Sigmoid colon (tissue), 7 donors: ENCODE data around the gene SEPTIN14. TPM values are rescaled to one million over a fixed set of nuclear protein-coding genes. Genes with fewer than 3 reads are reported as not detected.
"Not testable (repeated sequence)": the region's sequence is repeated elsewhere in the genome, so short reads cannot be mapped to it uniquely, and the experiment has no call there.

Experiments used
- DNase-seq: peaks from one replicate; pipeline ENCODE4 v3.0.0-alpha.2; 2019
- H3K27ac ChIP-seq, 4 donors: fragments of 200-600 bp; sonication (generic); one replicate each; pipeline ENCODE4 v1.5.1; 2016 to 2019; ENCODE audit warnings: mild to moderate bottlenecking in 1 of 4
- H3K27me3 ChIP-seq, 3 donors: fragments of 200-600 bp; sonication (generic); one replicate each; pipeline ENCODE4 v1.5.1; 2019; ENCODE audit warnings: mild to moderate bottlenecking in 1 of 3
- H3K36me3 ChIP-seq, 4 donors: fragments of 200-600 bp; sonication (generic); one replicate each; pipeline ENCODE4 v1.5.1; 2016 to 2019
- H3K4me1 ChIP-seq, 4 donors: fragments of 200-600 bp; sonication (generic); one replicate each; pipeline ENCODE4 v1.5.1; 2017 to 2019
- H3K4me3 ChIP-seq, 4 donors: fragments of 200-600 bp; sonication (generic); one replicate each; pipeline ENCODE4 v1.5.1; 2017 to 2019; ENCODE audit warnings: mild to moderate bottlenecking in 2 of 4, moderate library complexity in 1 of 4
- H3K9me3 ChIP-seq, 4 donors: fragments of 200-600 bp in 3 of 4; sonication (generic) in 3 of 4; one replicate each; pipeline versions ENCODE4 v1.5.1 to v1.6.1; 2013 to 2019
- EP300 ChIP-seq, 4 donors: sonication (generic); formaldehyde crosslinking; IDR thresholded peaks; one replicate each; pipeline ENCODE4 v1.6.1; 2017; ENCODE audit warnings: antibody characterized with exemption in 4 of 4
- POLR2A ChIP-seq, 2 donors: fragments of 450-650 bp; IDR thresholded peaks; one replicate each; pipeline ENCODE4 v1.6.1; 2016; ENCODE audit warnings: antibody characterized with exemption in 2 of 2, mild to moderate bottlenecking in 2 of 2, moderate library complexity in 2 of 2
- POLR2AphosphoS5 ChIP-seq, 4 donors: sonication (generic); formaldehyde crosslinking; IDR thresholded peaks; one replicate each; pipeline ENCODE4 v1.6.1; 2017; ENCODE audit warnings: antibody characterized with exemption in 4 of 4
- WGBS, 2 donors: extraction: QIAGEN DNeasy Blood & Tissue Kit; methylation state at CpG; one replicate each; pipeline ENCODE4 v1.1.7; 2013; 5-methylcytosine and 5-hydroxymethylcytosine counted together
- intact Hi-C: fragments of 100-400 bp; cut with DNase I; formaldehyde crosslinking; loops from one replicate; pipeline ENCODE4 v1.15.1; 2023
- polyA plus RNA-seq, 3 donors: library from polyadenylated mRNA; stranded (reverse); fragments of 200-250 nt; gene quantifications; one replicate each; pipeline ENCODE4 v1.2.3, GENCODE V29; 2013
- total RNA-seq, 4 donors: library from RNA; depleted of rRNA; stranded (reverse); fragments of >200 nt; gene quantifications; one replicate each; pipeline ENCODE4 v1.1.0, GENCODE V29; 2016
- TF ChIP-seq, protein P1 (sequence below), 4 experiments: fragments of 450-650 bp in 3 of 4; fragments of 200-600 bp in 1 of 4; IDR thresholded peaks; one replicate each; pipeline ENCODE4 v1.5.1; 2016 to 2019; ENCODE audit warnings: antibody characterized with exemption in 4 of 4, mild to moderate bottlenecking in 3 of 4, moderate library complexity in 2 of 4
- donor health status: healthy with polysubstance abuse.
- donor health status: Bipolar disorder and iron deficiency.
- donor health status: healthy.

The SEPTIN14 gene
- total and polyA plus RNA-seq, 7 donors, result not detected

- TF ChIP-seq POLR2A (IDR thresholded peaks at IDR 0.05), result no peak
- TF ChIP-seq, protein P1, sequence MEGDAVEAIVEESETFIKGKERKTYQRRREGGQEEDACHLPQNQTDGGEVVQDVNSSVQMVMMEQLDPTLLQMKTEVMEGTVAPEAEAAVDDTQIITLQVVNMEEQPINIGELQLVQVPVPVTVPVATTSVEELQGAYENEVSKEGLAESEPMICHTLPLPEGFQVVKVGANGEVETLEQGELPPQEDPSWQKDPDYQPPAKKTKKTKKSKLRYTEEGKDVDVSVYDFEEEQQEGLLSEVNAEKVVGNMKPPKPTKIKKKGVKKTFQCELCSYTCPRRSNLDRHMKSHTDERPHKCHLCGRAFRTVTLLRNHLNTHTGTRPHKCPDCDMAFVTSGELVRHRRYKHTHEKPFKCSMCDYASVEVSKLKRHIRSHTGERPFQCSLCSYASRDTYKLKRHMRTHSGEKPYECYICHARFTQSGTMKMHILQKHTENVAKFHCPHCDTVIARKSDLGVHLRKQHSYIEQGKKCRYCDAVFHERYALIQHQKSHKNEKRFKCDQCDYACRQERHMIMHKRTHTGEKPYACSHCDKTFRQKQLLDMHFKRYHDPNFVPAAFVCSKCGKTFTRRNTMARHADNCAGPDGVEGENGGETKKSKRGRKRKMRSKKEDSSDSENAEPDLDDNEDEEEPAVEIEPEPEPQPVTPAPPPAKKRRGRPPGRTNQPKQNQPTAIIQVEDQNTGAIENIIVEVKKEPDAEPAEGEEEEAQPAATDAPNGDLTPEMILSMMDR (IDR thresholded peaks at IDR 0.05), result no peak
- TF ChIP-seq POLR2AphosphoS5 (IDR thresholded peaks at IDR 0.05), result no peak
- TF ChIP-seq EP300 (IDR thresholded peaks at IDR 0.05), result no peak
- Histone ChIP-seq H3K4me3 (no peak overlapping the region), H3K9me3 (peaks cover 0 to 13% (median 7%) of the 10 kb centered on the region in 4 donors), H3K4me1 (no peaks in the 10 kb centered on the region), H3K27me3 (no peaks in the 10 kb centered on the region), H3K27ac (no peak overlapping the region), H3K36me3 (no peaks in the 10 kb centered on the region)
- intact Hi-C loops, result no loop called here
- WGBS, 2 donors, result 80 to 85% methylated on average over 10 of the region's 10 CpGs
- DNase-seq, result no peak
Observed at GRCh38 chr7:55794527-55794926, 68.0 kb downstream of the SEPTIN14 start.

GRCh38 chr7:55792048-55792447, 70.5 kb downstream of the SEPTIN14 start:
- DNase-seq, result no peak
- Histone ChIP-seq H3K4me3 (no peak overlapping the region), H3K4me1 (no peaks in the 10 kb centered on the region), H3K36me3 (no peaks in the 10 kb centered on the region), H3K27ac (no peak overlapping the region), H3K27me3 (no peaks in the 10 kb centered on the region), H3K9me3 (peaks cover 0 to 6% (median 0%) of the 10 kb centered on the region in 4 donors)
- TF ChIP-seq EP300 (IDR thresholded peaks at IDR 0.05), result no peak
- no peak for TF ChIP-seq POLR2AphosphoS5 (IDR thresholded peaks at IDR 0.05)
- no peak for TF ChIP-seq POLR2A (IDR thresholded peaks at IDR 0.05)
- TF ChIP-seq, protein P1 (IDR thresholded peaks at IDR 0.05), result no peak
- intact Hi-C loops, result no loop called here
- WGBS, 2 donors, result 93% methylated on average over 5 of the region's 5 CpGs

DNA sequence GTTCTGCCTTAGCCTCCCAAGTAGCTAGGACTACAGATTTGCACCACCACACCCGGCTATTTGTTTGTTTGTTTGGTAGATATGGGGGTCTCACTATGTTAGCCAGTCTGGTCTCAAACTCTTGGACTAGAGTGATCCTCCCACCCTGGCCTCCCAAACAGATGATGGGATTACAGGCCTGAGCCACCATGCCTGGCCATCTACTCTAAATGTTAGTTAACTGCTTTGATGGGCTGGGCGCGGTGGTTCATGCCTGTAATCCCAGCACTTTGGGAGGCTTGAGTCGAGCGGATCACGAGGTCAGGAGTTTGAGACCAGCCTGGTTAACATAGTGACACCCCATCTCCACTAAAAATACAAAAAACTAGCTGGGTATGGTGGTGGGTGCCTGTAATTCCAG, 74.8 kb downstream of the SEPTIN14 start:
- H3K36me3 ChIP-seq, result no peaks in the 10 kb centered on the region
- H3K27ac ChIP-seq, result no peak overlapping the region
- H3K27me3 ChIP-seq, result no peaks in the 10 kb centered on the region
- H3K4me3 ChIP-seq, result no peak overlapping the region
- intact Hi-C loops, result no loop called here
- no peaks in the 10 kb centered on the region for H3K4me1 ChIP-seq
- no peak for DNase-seq
- 89 to 93% methylated on average over 6 of the region's 6 CpGs for WGBS, 2 donors
- H3K9me3 ChIP-seq, result no peaks in the 10 kb centered on the region
- TF ChIP-seq POLR2AphosphoS5 (IDR thresholded peaks at IDR 0.05) (no peak), POLR2A (IDR thresholded peaks at IDR 0.05) (no peak), EP300 (IDR thresholded peaks at IDR 0.05) (no peak)
- TF ChIP-seq, protein P1 (IDR thresholded peaks at IDR 0.05), result no peak

DNA sequence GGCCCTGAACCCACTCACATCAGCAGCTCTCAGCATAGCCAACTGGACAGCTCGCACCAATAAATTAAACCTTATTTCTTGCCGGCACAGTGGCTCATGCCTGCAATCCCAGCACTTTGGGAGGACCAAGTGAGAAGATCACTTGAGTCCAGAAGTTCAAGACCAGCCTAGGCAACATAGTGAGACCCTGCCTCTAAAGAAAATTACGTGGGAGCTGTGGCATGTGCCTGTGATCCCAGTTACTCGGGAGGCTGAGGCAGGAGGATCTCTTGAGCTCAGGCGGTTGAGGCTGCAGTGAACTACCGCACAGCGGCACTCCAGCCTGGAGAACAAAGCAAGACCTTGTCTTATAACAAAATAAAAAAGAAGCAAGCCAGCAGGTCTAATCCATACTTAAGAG, 75.7 kb downstream of the SEPTIN14 start:
- H3K27ac ChIP-seq, result no peak overlapping the region
- no peaks in the 10 kb centered on the region for H3K36me3 ChIP-seq
- H3K27me3 ChIP-seq, result no peaks in the 10 kb centered on the region
- TF ChIP-seq POLR2A (IDR thresholded peaks at IDR 0.05) (no peak), POLR2AphosphoS5 (IDR thresholded peaks at IDR 0.05) (no peak), EP300 (IDR thresholded peaks at IDR 0.05) (no peak)
- TF ChIP-seq, protein P1 (IDR thresholded peaks at IDR 0.05), result no peak
- H3K4me3 ChIP-seq, result no peak overlapping the region
- intact Hi-C loops, result no loop called here
- no peak for DNase-seq
- H3K9me3 ChIP-seq, result no peaks in the 10 kb centered on the region
- no peaks in the 10 kb centered on the region for H3K4me1 ChIP-seq
- 75 to 84% methylated on average over 7 of the region's 7 CpGs for WGBS, 2 donors

GRCh38 chr7:55785444-55785843, 77.1 kb downstream of the SEPTIN14 start:
- H3K27me3 ChIP-seq, intact Hi-C loops, H3K4me3 ChIP-seq, DNase-seq, H3K9me3 ChIP-seq, H3K4me1 ChIP-seq, H3K36me3 ChIP-seq, H3K27ac ChIP-seq: not testable (repeated sequence)
- WGBS, 2 donors, result 80 to 94% methylated on average over 7 of the region's 7 CpGs
